ENCODE measurements around the gene ACSS3. TPM values are rescaled to one million over a fixed set of nuclear protein-coding genes. Genes with fewer than 3 reads are reported as not detected.

Gene ACSS3
- total RNA-seq, 1 donor from 2014 or later, result 3.6 TPM

Small RNA genes lying within 50 kb of the gene (microRNA-seq; reads per million reads assigned to microRNA genes)
- 0.55 reads per million for gene MIR4699 (ENCODE audit: unreplicated experiment)

Other genes starting within 250 kb of the ACSS3 start
- gene LIN7A, start 140.1 kb upstream of the ACSS3 start, total RNA-seq (ENCODE audit: unreplicated experiment), result 41.9 TPM